ENCODE results near the gene RNASEH2A. TPM values are rescaled to one million over a fixed set of nuclear protein-coding genes. Genes with fewer than 3 reads are reported as not detected.
A peak's percentile ranks its signal among the peaks of the same experiment; 100 is the strongest.

RNASEH2A gene
- total RNA-seq, result 15.9 TPM

- DNase-seq (ENCODE audit: low spot score in 2 of 2) (peak; percentile 94 to 97), FAIRE-seq (no peak)
Measured at GRCh38 chr19:12806242-12807081, at the start of gene RNASEH2A. Gene RNASEH2A (plus strand): TSS chr19:12806584. CDS start chr19:12806674, 90 bp downstream.

GRCh38 chr19:12757544-12758274, 48.7 kb upstream of the RNASEH2A start:
- no peak for FAIRE-seq

GRCh38 chr19:12759686-12760085, 46.7 kb upstream of the RNASEH2A start:
- no peak for DNase-seq (ENCODE audit: low spot score in 2 of 2)
- FAIRE-seq, result no peak

More at GRCh38 chr19:12757544-12758274, 48.7 kb upstream of the RNASEH2A start:
- peak; percentile 77 to 89 for DNase-seq (ENCODE audit: low spot score in 2 of 2)

GRCh38 chr19:12763100-12763499, 43.3 kb upstream of the RNASEH2A start:
- DNase-seq (ENCODE audit: low spot score in 2 of 2) (no peak), FAIRE-seq (no peak)

GRCh38 chr19:12764698-12765097, 41.7 kb upstream of the RNASEH2A start:
- DNase-seq (ENCODE audit: low spot score in 2 of 2), result no peak
- FAIRE-seq, result no peak

- peak; percentile 75 to 80 for DNase-seq (ENCODE audit: low spot score in 2 of 2)
- FAIRE-seq, result no peak
Measured at GRCh38 chr19:12766051-12766521, 40.3 kb upstream of the RNASEH2A start.

GRCh38 chr19:12767150-12767549, 39.2 kb upstream of the RNASEH2A start:
- FAIRE-seq (no peak), DNase-seq (ENCODE audit: low spot score in 2 of 2) (no peak)

- FAIRE-seq (no peak), DNase-seq (ENCODE audit: low spot score in 2 of 2) (no peak)
Measured at GRCh38 chr19:12767666-12768065, 38.7 kb upstream of the RNASEH2A start.

GRCh38 chr19:12769689-12770088, 36.7 kb upstream of the RNASEH2A start:
- no peak for FAIRE-seq
- no peak for DNase-seq (ENCODE audit: low spot score in 2 of 2)

- DNase-seq (ENCODE audit: low spot score in 2 of 2), result no peak
- no peak for FAIRE-seq
Measured at GRCh38 chr19:12770922-12771321, 35.5 kb upstream of the RNASEH2A start.

- no peak for FAIRE-seq
- no peak for DNase-seq (ENCODE audit: low spot score in 2 of 2)
Measured at GRCh38 chr19:12772323-12772722, 34.1 kb upstream of the RNASEH2A start.

GRCh38 chr19:12773571-12773970, 32.8 kb upstream of the RNASEH2A start:
- DNase-seq (ENCODE audit: low spot score in 2 of 2) (no peak), FAIRE-seq (no peak)

- FAIRE-seq, result no peak
- no peak for DNase-seq (ENCODE audit: low spot score in 2 of 2)
Measured at GRCh38 chr19:12774588-12775555, 31.5 kb upstream of the RNASEH2A start, which contains the start of gene HOOK2. Gene HOOK2 (minus strand): TSS chr19:12775552. CDS start chr19:12775449, 103 bp downstream.

- DNase-seq (ENCODE audit: low spot score in 2 of 2) (peak; percentile 73 to 81), FAIRE-seq (no peak)
Measured at GRCh38 chr19:12777217-12778016, 29.0 kb upstream of the RNASEH2A start.

- DNase-seq (ENCODE audit: low spot score in 2 of 2), result no peak
- FAIRE-seq, result no peak
Measured at GRCh38 chr19:12778017-12778904, 28.1 kb upstream of the RNASEH2A start.

- no peak for FAIRE-seq
Measured at GRCh38 chr19:12778905-12779161, 27.6 kb upstream of the RNASEH2A start.

GRCh38 chr19:12779162-12779993, 27.0 kb upstream of the RNASEH2A start:
- DNase-seq (ENCODE audit: low spot score in 2 of 2) (no peak), FAIRE-seq (no peak)

More at GRCh38 chr19:12778905-12779161, 27.6 kb upstream of the RNASEH2A start:
- DNase-seq (ENCODE audit: low spot score in 2 of 2), result no peak

GRCh38 chr19:12782174-12782423, 24.3 kb upstream of the RNASEH2A start:
- no peak for FAIRE-seq
- no peak for DNase-seq (ENCODE audit: low spot score in 2 of 2)

Data from frontal cortex (tissue), 4 donors.